ENCODE measurements around the gene BAMBI. TPM values are rescaled to one million over a fixed set of nuclear protein-coding genes. Genes with fewer than 3 reads are reported as not detected.

Gene BAMBI
- polyA plus RNA-seq, 1 donor (not counting 4 experiments of a cell fraction or from before 2014, with no cell fraction given), result 2.9 TPM

- Histone ChIP-seq H2AFZ (ENCODE audit: control insufficient read depth, low read length) (no peak overlapping the region), H3K4me3 (ENCODE audit: control insufficient read depth in 2 of 3, extremely low read depth in 1 of 3, insufficient read depth in 2 of 3, low read depth in 1 of 3, low read length in 3 of 3) (no peak overlapping the region), H3K9ac (ENCODE audit: control insufficient read depth, extremely low read depth, insufficient read depth, low read length) (no peak overlapping the region), H3K4me1 (ENCODE audit: control insufficient read depth, extremely low read depth, insufficient read depth, low read length) (no peaks in the 10 kb centered on the region), H3K4me2 (ENCODE audit: control insufficient read depth, extremely low read depth, insufficient read depth, low read depth, low read length) (no peak overlapping the region), H3K27ac (ENCODE audit: control insufficient read depth, insufficient read depth, low read length) (no peak overlapping the region), H3K79me2 (ENCODE audit: control insufficient read depth, insufficient read depth, low read length) (no peaks in the 10 kb centered on the region), H3K36me3 (ENCODE audit: control insufficient read depth in 2 of 2, extremely low read depth in 1 of 2, insufficient read depth in 2 of 2, low read length in 2 of 2) (peaks cover 2 to 3% of the 10 kb centered on the region in 2 experiments), H4K20me1 (ENCODE audit: control insufficient read depth, extremely low read depth, insufficient read depth, low read length) (no peaks in the 10 kb centered on the region), H3K9me3 (ENCODE audit: control insufficient read depth, low read depth, low read length) (no peaks in the 10 kb centered on the region), H3K9me1 (ENCODE audit: control insufficient read depth, extremely low read depth, insufficient read depth, low read length) (no peaks in the 10 kb centered on the region), H3K27me3 (ENCODE audit: control insufficient read depth, extremely low read depth, insufficient read depth, low read length) (peaks cover 4% of the 10 kb centered on the region)
- DNase-seq (ENCODE audit: low read depth, low spot score) (no peak), FAIRE-seq (no peak)
- dilution Hi-C loops (cut with MboI; ENCODE audit: extremely low pct_ligation_motif_present, low sequenced_read_pairs), result no loop called here
- no peak for TF ChIP-seq EZH2 (IDR thresholded peaks at IDR 0.05; ENCODE audit: low read length)
Measured at GRCh38 chr10:28686835-28687682, 9.7 kb downstream of the BAMBI start.

GRCh38 chr10:28687683-28688001 lies 10.3 kb downstream of the BAMBI start:
- dilution Hi-C loops (cut with MboI; ENCODE audit: extremely low pct_ligation_motif_present, low sequenced_read_pairs), result no loop called here
- FAIRE-seq (no peak), DNase-seq (ENCODE audit: low read depth, low spot score) (no peak)
- Histone ChIP-seq H3K27ac (ENCODE audit: control insufficient read depth, insufficient read depth, low read length) (no peak overlapping the region), H3K9ac (ENCODE audit: control insufficient read depth, extremely low read depth, insufficient read depth, low read length) (no peak overlapping the region), H3K36me3 (ENCODE audit: control insufficient read depth in 2 of 2, extremely low read depth in 1 of 2, insufficient read depth in 2 of 2, low read length in 2 of 2) (no peaks in the 10 kb centered on the region), H2AFZ (ENCODE audit: control insufficient read depth, low read length) (no peak overlapping the region), H3K9me3 (ENCODE audit: control insufficient read depth, low read depth, low read length) (no peaks in the 10 kb centered on the region), H3K27me3 (ENCODE audit: control insufficient read depth, extremely low read depth, insufficient read depth, low read length) (peaks cover 4% of the 10 kb centered on the region), H3K9me1 (ENCODE audit: control insufficient read depth, extremely low read depth, insufficient read depth, low read length) (no peaks in the 10 kb centered on the region), H3K4me1 (ENCODE audit: control insufficient read depth, extremely low read depth, insufficient read depth, low read length) (no peaks in the 10 kb centered on the region), H3K79me2 (ENCODE audit: control insufficient read depth, insufficient read depth, low read length) (no peaks in the 10 kb centered on the region), H3K4me3 (ENCODE audit: control insufficient read depth in 2 of 3, extremely low read depth in 1 of 3, insufficient read depth in 2 of 3, low read depth in 1 of 3, low read length in 3 of 3) (no peak overlapping the region), H4K20me1 (ENCODE audit: control insufficient read depth, extremely low read depth, insufficient read depth, low read length) (no peaks in the 10 kb centered on the region), H3K4me2 (ENCODE audit: control insufficient read depth, extremely low read depth, insufficient read depth, low read depth, low read length) (no peak overlapping the region)
- no peak for TF ChIP-seq EZH2 (IDR thresholded peaks at IDR 0.05; ENCODE audit: low read length)
- TF ChIP-seq, protein P1, sequence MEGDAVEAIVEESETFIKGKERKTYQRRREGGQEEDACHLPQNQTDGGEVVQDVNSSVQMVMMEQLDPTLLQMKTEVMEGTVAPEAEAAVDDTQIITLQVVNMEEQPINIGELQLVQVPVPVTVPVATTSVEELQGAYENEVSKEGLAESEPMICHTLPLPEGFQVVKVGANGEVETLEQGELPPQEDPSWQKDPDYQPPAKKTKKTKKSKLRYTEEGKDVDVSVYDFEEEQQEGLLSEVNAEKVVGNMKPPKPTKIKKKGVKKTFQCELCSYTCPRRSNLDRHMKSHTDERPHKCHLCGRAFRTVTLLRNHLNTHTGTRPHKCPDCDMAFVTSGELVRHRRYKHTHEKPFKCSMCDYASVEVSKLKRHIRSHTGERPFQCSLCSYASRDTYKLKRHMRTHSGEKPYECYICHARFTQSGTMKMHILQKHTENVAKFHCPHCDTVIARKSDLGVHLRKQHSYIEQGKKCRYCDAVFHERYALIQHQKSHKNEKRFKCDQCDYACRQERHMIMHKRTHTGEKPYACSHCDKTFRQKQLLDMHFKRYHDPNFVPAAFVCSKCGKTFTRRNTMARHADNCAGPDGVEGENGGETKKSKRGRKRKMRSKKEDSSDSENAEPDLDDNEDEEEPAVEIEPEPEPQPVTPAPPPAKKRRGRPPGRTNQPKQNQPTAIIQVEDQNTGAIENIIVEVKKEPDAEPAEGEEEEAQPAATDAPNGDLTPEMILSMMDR (optimal IDR thresholded peaks at IDR 0.05 in 1 of 3, IDR thresholded peaks at IDR 0.05 in 1 of 3, conservative IDR thresholded peaks at IDR 0.05 in 1 of 3; ENCODE audit: extremely low read depth in 1 of 3, insufficient read depth in 2 of 3, low read length in 3 of 3), result no peak

Data from keratinocyte (primary cell).